Measurements from ENCODE around the gene FOXP1.

The FOXP1 gene

DNA sequence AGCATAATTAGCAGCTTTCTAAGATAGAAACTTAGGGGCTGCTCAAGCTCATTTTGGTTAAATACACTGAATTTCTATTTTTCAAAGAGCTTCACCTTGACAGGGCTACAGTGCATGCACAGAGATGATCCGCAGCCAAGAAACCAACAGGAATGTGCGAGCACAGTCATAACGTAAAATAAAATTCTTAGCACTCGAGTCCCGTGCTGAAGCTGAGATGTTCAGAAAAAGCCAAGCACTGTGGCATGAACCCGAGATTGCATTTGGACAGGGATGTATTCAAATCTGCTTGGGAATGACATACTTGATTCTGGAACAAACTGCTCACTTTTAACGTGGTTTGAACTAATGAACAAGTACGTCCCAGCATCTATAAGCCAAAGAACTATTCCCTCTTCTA is 340.3 kb downstream of the FOXP1 start:
- TF ChIP-seq TAF1 (IDR thresholded peaks at IDR 0.05; ENCODE audit: borderline replicate concordance, low read depth, low read length) (no peak), POLR2A (IDR thresholded peaks at IDR 0.05; ENCODE audit: low read depth, low read length) (no peak), POLR2AphosphoS5 (IDR thresholded peaks at IDR 0.05; ENCODE audit: low read depth, low read length) (no peak)
- DNase-seq (ENCODE audit: insufficient read length) = no peak
- FAIRE-seq = no peak

- TF ChIP-seq POLR2A (IDR thresholded peaks at IDR 0.05; ENCODE audit: low read depth, low read length) (no peak), TAF1 (IDR thresholded peaks at IDR 0.05; ENCODE audit: borderline replicate concordance, low read depth, low read length) (no peak), POLR2AphosphoS5 (IDR thresholded peaks at IDR 0.05; ENCODE audit: low read depth, low read length) (no peak)
- FAIRE-seq (no peak), DNase-seq (ENCODE audit: insufficient read length) (no peak)
Observed at GRCh38 chr3:71241981-71242560, 341.5 kb downstream of the FOXP1 start.

- TF ChIP-seq TAF1 (IDR thresholded peaks at IDR 0.05; ENCODE audit: borderline replicate concordance, low read depth, low read length) = no peak
- no peak for TF ChIP-seq POLR2A (IDR thresholded peaks at IDR 0.05; ENCODE audit: low read depth, low read length)
- TF ChIP-seq POLR2AphosphoS5 (IDR thresholded peaks at IDR 0.05; ENCODE audit: low read depth, low read length) = no peak
- DNase-seq (ENCODE audit: insufficient read length) = no peak
- FAIRE-seq = no peak
Observed at GRCh38 chr3:71241246-71241901, 342.2 kb downstream of the FOXP1 start.

GRCh38 chr3:71240034-71240433 is 343.5 kb downstream of the FOXP1 start:
- FAIRE-seq = no peak
- no peak for DNase-seq (ENCODE audit: insufficient read length)
- TF ChIP-seq POLR2A (IDR thresholded peaks at IDR 0.05; ENCODE audit: low read depth, low read length) (no peak), POLR2AphosphoS5 (IDR thresholded peaks at IDR 0.05; ENCODE audit: low read depth, low read length) (no peak), TAF1 (IDR thresholded peaks at IDR 0.05; ENCODE audit: borderline replicate concordance, low read depth, low read length) (no peak)

DNA sequence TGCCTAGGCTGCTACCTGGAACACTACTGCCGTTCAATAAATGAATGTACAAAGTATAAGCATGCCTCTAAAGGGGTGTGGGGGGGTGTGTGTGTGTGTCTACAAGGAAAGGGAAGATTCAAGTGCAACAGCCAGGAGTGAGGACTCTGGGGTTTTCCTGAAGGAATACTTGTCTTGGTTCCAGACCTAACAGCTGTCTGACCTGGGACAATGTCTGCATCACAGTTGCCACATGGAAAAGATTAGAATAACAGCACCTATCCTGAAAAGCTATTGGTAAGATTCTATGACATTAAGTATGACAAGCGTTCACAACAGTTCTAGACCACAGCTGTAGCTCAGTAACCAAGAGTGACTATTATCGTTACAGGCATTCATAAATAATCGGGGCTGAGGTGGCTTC is 345.2 kb downstream of the FOXP1 start:
- DNase-seq (ENCODE audit: insufficient read length) (no peak), FAIRE-seq (no peak)
- TF ChIP-seq POLR2A (IDR thresholded peaks at IDR 0.05; ENCODE audit: low read depth, low read length) = no peak
- no peak for TF ChIP-seq POLR2AphosphoS5 (IDR thresholded peaks at IDR 0.05; ENCODE audit: low read depth, low read length)
- TF ChIP-seq TAF1 (IDR thresholded peaks at IDR 0.05; ENCODE audit: borderline replicate concordance, low read depth, low read length) = no peak

DNA sequence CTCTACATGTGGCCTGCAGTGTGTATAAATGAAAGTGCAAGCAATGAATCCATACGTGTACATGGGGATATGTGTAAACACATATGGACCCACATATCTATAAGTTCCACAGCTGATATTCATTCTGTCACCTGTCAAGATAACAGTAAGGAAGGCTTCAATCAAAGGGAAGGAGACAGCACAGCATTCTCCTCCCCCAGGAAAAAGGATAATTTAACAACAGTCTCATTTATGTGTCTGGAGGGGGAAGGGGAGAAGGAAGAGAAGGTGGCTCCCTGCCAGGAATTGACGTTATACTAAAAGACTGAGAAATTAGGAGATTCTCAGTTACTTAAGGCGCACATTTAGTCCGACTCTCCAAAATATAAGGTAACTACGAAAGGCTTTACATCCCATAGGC is 345.9 kb downstream of the FOXP1 start:
- no peak for DNase-seq (ENCODE audit: insufficient read length)
- TF ChIP-seq POLR2A (IDR thresholded peaks at IDR 0.05; ENCODE audit: low read depth, low read length) = no peak
- no peak for TF ChIP-seq TAF1 (IDR thresholded peaks at IDR 0.05; ENCODE audit: borderline replicate concordance, low read depth, low read length)
- no peak for TF ChIP-seq POLR2AphosphoS5 (IDR thresholded peaks at IDR 0.05; ENCODE audit: low read depth, low read length)
- no peak for FAIRE-seq

DNA sequence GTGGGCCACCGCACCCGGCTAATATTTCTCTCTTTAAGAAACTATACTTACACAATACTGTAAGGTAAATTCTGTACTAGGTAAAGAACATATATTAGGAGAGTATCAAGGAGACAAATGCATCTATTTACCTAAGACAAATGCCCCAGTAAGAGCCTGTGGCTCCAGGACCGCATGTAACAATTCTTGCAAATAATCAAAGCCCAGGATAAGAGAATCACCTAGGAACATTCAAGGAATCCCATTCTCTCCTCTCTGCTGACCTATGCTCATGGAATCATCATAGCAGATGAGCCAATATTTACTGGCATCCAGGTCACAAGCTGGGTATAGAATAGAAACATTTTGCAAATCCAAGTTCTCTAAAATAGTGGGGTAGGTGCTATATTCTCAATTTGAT is 347.7 kb downstream of the FOXP1 start:
- FAIRE-seq = no peak
- TF ChIP-seq POLR2A (IDR thresholded peaks at IDR 0.05; ENCODE audit: low read depth, low read length) (no peak), TAF1 (IDR thresholded peaks at IDR 0.05; ENCODE audit: borderline replicate concordance, low read depth, low read length) (no peak), POLR2AphosphoS5 (IDR thresholded peaks at IDR 0.05; ENCODE audit: low read depth, low read length) (no peak)
- no peak for DNase-seq (ENCODE audit: insufficient read length)

DNA sequence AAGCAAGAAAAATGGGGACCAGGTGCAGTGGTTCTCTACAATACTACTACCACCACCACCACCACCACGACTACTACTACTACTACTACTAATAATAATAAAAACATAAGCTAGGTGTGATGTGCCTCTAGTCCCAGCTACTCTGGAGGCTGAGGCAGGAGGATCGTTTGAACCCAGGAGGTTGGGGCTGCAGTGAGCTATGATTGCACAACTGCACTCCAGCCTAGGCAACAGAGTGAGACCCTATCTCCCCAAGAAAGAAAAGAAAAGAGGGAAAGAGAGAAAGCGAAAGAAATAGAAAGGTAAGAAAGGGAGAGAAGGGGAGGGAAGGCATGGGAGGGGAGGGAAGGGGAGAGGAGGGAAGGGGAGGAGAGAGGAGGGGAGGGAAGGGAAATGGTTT is 350.6 kb downstream of the FOXP1 start:
- FAIRE-seq = no peak
- TF ChIP-seq POLR2A (IDR thresholded peaks at IDR 0.05; ENCODE audit: low read depth, low read length) (no peak), TAF1 (IDR thresholded peaks at IDR 0.05; ENCODE audit: borderline replicate concordance, low read depth, low read length) (no peak), POLR2AphosphoS5 (IDR thresholded peaks at IDR 0.05; ENCODE audit: low read depth, low read length) (no peak)

GRCh38 chr3:71232175-71232679 is 351.3 kb downstream of the FOXP1 start:
- FAIRE-seq = no peak
- DNase-seq (ENCODE audit: insufficient read length) = no peak
- TF ChIP-seq TAF1 (IDR thresholded peaks at IDR 0.05; ENCODE audit: borderline replicate concordance, low read depth, low read length) (no peak), POLR2A (IDR thresholded peaks at IDR 0.05; ENCODE audit: low read depth, low read length) (no peak), POLR2AphosphoS5 (IDR thresholded peaks at IDR 0.05; ENCODE audit: low read depth, low read length) (no peak)

More for the DNA sequence above, 350.6 kb downstream of the FOXP1 start:
- no peak for DNase-seq (ENCODE audit: insufficient read length)

DNA sequence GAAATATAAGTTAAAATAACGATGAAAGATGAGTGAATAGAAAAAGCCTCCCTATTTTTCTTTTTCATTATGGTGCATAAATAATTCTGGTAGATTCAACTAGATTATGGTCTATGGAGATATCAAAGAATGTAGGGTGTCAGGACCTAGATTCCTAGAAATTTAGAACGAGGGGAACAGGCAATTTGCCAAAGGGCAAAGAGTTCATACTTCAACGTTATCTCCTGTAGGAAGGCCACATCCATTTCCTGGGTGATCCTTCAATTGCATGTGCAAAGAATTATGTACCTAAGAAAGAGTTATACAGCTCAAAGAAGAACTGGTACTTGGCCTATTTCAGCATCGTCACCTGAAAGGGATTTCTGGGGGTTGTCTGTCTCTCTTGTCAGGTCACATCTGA is 351.8 kb downstream of the FOXP1 start:
- TF ChIP-seq TAF1 (IDR thresholded peaks at IDR 0.05; ENCODE audit: borderline replicate concordance, low read depth, low read length) = no peak
- TF ChIP-seq POLR2AphosphoS5 (IDR thresholded peaks at IDR 0.05; ENCODE audit: low read depth, low read length) = no peak
- TF ChIP-seq POLR2A (IDR thresholded peaks at IDR 0.05; ENCODE audit: low read depth, low read length) = no peak
- no peak for FAIRE-seq
- DNase-seq (ENCODE audit: insufficient read length) = no peak

DNA sequence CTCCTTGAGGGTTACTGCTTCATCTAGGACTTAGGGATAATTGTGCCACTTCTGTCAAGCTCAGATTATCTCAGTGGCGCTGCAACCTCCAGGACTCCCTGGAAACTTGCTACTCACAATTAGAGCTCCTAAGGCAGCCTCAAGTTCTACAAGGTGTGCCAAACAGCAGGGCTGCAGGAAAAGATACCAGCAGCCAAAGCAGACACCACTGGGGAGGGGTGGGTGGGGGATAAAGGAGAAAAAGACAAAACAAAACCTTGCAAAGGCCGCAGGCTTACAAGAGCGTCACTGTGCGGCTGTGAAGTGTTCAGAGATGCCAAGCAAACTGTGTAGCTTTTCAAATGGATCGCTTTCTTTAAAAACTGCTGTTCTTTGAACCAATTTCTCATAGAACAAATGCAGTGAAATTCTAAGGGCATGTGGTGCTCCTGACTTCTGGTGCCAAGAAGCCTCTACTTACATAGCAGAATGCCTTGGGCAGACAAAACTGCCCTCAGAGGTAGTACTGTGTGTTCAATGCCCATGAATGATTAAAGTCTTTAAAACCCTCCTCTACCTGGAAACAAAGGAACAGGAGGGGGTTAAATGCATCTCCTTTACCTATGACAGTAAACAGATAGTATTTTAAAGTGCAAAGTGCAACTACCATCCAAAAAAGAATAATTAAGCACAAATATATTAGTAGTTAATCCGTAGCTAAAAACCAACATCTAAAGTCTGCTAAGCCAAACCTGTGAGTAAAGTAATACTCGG is 353.4 kb downstream of the FOXP1 start:
- DNase-seq (ENCODE audit: insufficient read length) (no peak), FAIRE-seq (no peak)
- no peak for TF ChIP-seq POLR2AphosphoS5 (IDR thresholded peaks at IDR 0.05; ENCODE audit: low read depth, low read length)
- TF ChIP-seq TAF1 (IDR thresholded peaks at IDR 0.05; ENCODE audit: borderline replicate concordance, low read depth, low read length) = no peak
- TF ChIP-seq POLR2A (IDR thresholded peaks at IDR 0.05; ENCODE audit: low read depth, low read length) = no peak

All from GM12892 (cell line).